ENCODE measurements around the gene PDE4DIP. TPM values are rescaled to one million over a fixed set of nuclear protein-coding genes. Genes with fewer than 3 reads are reported as not detected.
"Not testable (repeated sequence)": the region's sequence is repeated elsewhere in the genome, so short reads cannot be mapped to it uniquely, and the experiment has no call there.

The PDE4DIP gene
- total RNA-seq, 4 donors from 2014 or later: 61.4 to 102 (median 78.1) TPM

DNA sequence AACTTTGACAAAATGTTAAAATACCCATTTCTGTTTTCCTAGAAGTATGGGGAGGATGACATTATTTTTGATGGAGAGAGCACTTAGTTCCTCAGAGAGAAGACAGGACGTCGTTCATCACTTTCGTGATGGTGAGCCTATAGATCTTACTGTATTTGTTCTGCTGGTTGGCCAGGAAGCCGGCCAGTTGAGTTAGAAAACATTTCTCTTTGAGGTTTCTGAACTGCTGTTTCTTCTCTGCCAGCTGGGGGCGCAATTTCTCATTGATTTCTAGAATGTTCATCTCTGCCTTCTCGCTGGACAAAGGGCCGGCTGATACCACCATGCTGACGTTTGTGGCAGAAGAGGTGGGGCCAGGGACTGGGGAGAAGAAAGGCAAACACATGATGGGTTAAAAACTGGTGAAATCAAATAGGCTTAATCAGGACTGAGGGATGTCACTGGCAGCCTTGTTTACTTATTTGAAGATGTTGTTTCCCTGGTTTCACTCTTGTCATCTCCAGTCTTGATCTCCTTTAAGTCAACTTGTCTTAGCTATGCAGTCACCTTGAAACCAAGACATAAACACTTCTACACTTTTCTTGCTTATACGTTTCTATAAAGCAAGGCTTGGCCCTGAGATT, 231.4 kb downstream of the PDE4DIP start:
- H3K9me3 ChIP-seq; H3K4me3 ChIP-seq; H3K36me3 ChIP-seq; DNase-seq (ENCODE audit: low spot score in 2 of 2); H3K27ac ChIP-seq; H3K27me3 ChIP-seq; H3K4me1 ChIP-seq: not testable (repeated sequence)
- TF ChIP-seq, protein P1, sequence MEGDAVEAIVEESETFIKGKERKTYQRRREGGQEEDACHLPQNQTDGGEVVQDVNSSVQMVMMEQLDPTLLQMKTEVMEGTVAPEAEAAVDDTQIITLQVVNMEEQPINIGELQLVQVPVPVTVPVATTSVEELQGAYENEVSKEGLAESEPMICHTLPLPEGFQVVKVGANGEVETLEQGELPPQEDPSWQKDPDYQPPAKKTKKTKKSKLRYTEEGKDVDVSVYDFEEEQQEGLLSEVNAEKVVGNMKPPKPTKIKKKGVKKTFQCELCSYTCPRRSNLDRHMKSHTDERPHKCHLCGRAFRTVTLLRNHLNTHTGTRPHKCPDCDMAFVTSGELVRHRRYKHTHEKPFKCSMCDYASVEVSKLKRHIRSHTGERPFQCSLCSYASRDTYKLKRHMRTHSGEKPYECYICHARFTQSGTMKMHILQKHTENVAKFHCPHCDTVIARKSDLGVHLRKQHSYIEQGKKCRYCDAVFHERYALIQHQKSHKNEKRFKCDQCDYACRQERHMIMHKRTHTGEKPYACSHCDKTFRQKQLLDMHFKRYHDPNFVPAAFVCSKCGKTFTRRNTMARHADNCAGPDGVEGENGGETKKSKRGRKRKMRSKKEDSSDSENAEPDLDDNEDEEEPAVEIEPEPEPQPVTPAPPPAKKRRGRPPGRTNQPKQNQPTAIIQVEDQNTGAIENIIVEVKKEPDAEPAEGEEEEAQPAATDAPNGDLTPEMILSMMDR (IDR thresholded peaks at IDR 0.05): peak in 1 of 2 donors; percentile 8
- WGBS: 73% methylated on average over 5 of the region's 9 CpGs

Other genes with a start within 250 kb of the PDE4DIP start
- 10 to 100 TPM; 19.3 to 99.5 (median 46.9) TPM for gene NBPF14, start 248.4 kb upstream of the PDE4DIP start, total RNA-seq
- 10 to 100 TPM; 18.9 to 25.1 (median 20.4) TPM for gene NUDT4B, start 95.7 kb upstream of the PDE4DIP start, total RNA-seq